GM21390 (cell line): ENCODE results near the gene PRKAG2.

Experiments
- ATAC-seq: cut with Tn5 transposase; IDR thresholded peaks from one replicate; pipeline ENCODE4 v1.9.1; 2021; ENCODE audit not compliant: unreplicated experiment

The PRKAG2 gene

DNA sequence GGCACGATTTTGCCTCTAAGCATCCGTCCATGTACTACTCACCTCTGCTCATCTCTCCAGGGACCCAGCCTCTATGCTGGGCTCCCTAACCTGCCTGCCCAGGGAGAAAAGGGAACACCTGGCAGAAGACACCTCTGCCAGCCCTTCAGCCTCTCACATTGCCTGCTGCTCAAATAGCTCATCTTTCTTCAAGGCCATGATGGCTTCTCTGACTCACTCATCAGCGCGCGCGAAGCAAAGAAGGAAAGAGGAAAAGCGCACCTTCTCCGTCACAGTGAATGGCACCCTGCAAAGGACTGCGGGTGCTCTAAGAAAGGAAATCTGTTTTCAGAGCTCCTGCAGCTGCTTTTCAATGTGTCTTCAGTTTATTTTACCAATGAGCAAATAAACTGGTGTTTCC lies 174.0 kb downstream of the PRKAG2 start:
- no peak for ATAC-seq

DNA sequence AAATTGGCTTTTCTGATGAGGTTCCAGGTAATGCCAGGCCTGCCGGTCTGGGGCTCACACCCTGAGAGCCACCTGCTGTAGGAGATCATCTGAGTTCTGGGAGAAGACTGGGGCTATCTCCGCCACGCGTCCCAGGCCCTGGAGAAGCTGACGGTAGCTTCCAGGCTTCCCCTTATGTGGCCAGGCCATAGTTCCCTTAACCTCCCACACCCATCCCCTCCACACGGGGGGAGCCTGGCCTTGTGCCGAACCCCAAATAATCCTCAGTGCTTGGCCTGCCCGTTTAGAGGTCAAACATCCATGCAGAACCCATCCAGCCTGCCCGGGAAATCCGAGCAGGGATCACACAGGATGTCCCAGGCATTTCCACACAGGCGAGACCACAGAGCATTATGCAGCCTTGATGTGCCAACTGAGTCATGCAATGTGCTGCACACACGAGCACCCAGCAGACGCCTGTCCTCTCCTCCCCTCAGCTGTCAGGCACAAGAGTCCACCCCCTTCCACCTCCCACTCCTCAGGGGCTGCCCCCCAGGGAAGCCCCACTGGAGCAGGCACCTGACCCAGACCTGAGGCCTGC lies 176.2 kb downstream of the PRKAG2 start:
- no peak for ATAC-seq

DNA sequence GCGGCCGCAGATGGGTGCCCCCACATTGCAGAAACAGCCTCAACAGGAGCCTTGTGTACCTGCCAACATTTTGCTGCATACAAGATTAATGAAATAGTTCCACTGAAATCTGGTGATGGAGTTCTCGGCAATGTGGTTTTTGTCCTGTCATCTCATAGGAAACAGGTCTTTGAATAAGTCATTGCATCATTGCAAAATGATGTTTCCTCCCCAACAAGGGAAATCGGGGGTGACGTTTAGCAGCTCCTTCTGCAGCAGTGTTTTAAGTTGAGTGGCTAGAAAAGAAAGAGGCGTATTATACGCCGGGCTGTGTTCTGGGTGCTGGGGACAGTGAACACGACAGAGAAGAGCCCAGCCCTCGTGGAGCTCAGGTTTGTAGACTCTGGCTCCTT lies 177.0 kb downstream of the PRKAG2 start:
- no peak for ATAC-seq

DNA sequence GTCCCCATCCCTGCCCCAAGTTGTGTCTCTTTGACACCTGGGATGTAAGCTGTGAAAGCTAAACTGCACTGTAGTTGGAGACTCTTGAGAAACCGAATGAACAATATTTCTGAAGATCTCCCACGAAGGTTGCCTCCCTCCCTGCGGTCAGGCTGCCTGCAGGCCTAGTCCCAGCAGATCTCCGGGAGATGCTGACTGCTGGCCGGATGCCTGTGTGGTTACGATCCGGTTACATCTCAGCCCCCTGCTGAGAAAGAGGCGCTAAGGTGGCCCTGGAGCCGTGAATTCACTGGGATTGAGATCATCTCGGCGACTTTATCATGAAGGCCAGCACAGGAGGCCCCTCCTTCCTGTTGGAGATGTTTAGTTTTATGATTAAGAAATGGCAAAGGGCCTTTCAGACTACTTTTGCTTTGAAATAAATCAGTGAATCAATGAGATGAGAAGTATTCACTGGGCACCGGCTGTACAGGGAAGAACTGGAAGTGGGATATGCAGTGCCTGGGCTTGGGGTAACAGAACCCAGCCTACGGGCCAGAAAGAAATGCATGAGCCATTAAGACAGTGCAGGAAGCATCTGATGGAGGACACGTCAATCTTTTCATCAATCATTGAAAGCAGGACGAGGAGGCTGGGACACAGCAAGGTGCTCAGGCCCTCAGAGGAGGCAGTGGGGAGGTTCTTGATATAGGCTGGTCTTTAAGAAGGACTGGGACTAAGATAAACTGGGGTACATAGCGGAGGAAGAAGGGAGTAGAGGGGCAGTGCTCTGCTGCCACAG lies 177.6 kb downstream of the PRKAG2 start:
- ATAC-seq, result no peak

DNA sequence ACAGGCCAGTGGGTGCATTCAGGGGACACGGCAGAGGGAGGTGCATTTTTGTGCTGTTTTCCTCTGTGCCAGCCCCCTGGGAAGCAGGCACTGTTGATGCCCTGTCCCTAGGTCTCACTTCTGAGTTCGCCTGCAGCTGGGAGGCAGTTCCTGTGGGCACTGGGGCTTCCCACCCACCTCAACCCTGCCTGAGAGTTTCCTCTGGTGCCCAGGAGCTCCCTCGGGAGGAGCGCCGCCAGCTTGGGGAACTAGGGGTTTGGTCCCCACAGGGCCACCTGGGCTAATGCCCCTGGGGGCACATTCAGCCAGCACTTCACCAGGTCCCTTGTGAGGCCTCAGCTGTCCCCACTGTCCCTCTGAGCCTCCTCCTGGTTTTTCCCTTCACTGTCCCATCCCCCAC lies 179.0 kb downstream of the PRKAG2 start:
- no peak for ATAC-seq

DNA sequence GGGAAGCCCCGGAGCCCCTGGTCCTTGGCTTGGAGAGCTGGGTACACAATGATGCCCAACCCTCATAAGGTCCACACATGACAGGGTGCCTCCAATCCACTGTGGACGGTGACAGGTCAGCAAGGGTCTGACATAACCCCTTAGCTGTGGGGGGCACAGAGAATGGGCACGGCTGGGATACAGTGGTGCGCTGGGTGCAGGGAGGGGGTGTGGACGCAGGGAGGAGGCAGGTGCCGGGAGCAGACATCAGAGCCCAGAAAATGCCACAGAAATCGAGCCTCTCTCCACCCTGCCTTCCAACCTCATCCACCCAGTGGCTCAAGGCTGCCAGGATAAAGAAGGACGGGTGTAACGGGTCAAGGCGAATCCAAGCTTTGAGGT lies 179.4 kb downstream of the PRKAG2 start:
- ATAC-seq, result no peak

DNA sequence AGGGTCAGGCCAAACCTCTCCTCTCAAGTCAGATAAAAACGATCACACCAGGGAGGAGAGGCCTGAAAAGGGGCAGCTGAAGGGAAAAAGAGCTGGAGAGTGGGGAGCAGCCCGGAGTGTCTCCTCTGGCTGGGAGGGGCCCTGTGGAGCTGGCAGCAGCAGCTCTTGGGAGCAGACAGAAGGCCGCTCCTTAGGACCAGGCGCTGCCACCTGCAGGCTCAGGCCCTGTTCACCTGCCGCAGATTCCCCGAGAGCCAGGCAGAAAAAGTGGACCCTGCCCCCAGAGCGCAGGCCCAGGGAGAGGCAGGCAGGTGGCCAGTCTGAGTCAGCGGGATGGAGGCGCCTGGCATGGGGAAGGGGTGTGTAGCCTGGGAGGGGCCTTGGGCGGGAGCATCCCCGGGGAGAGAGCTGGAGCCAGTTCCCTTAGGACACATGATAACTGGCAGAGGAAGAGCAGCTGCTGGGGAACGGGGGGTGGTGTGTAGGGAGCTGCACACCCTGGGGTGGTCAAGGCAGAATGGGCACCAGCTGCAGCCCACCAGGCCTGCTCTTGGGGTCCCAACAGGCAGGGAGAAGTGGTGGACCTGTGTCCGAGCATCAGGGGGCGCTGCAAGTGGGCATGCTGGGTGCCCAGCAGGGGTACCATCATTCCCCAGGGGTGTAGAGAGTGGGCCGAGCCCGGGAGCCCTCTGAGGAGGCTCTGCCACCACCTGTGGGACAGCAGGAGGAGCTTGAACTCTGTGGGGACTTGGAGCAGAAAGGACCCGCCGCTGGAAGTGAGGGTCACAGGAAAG lies 180.0 kb downstream of the PRKAG2 start:
- no peak for ATAC-seq

DNA sequence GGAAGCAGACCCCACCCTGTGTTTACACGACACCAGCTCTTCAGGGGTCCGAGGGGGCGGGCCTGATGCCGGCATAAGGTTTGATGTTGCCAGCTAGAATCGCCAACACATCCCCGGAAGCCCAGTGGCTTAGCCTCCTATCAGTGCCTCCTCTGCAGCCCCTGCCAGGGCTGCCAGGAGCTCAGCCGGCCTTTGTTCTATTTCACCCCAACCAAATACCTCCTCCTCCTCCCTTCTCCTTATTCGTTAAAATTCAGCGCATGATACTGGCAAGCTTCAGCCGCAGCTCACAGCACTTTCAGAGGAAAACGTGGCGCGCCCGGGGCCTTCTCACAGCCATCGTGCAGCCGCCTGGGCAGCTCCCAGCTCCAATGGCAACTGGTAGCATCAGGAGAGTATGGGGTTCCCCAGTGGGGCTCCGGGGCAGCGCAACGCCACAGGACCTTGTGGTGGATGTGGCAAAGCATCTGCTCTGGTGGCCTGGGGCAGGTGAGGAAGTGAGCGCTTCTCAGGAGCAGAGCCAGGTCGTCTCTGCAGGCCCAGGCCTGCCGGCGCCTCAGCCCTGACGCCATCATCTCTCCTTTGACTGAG lies 180.9 kb downstream of the PRKAG2 start:
- no peak for ATAC-seq

DNA sequence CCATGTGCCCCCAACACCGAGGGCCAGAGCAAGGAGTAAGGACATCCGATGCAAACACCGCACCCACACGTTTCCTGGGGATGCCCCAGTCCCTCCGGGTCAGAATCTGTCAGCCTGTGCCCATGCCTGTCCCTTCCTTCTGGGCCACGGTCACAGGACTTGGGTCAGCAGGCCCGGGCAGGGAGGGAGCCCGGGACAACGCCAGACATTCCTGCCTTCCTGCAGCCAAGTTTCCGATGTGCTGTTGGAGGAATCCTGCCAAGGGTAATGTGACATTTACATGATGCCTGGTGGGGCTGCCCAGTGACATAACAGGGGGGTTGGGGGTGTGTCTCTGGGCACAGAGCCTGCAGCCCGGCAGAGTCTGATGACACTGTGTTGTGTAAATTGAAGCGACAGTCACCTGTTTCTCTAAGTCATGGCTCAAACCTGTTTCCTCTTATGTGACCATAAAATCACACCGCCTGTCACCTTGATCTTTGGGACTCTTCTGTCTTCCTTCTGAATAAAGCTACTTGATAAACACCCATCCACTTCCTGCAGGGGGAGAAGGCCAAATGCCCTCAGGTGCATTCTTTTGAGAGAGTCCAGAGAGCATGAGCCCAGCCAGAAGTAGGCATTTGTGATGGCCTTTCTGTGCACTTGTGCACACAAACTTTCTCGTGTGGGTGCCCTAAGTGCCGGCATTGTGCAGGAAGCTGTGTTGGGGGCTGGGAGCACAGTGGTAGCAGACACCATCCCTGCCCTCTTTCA lies 181.9 kb downstream of the PRKAG2 start:
- no peak for ATAC-seq

DNA sequence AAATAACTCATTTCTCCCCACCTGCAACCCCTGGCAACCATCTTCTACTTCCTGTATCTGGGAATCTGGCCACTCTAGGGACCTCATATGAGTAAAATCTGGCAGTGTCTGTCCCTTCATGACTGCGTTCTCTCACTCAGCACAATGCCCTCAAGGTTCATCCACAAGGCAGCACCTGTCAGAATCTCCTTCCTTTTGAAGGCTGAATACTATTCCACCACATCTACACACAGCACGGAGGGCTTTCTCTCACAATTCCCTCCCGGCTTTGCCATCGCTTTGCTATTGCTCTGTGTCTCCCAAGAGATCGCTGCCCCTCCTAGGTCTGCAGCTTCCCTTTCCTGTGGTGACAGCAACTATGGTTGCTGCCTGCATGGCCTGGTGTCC lies 182.5 kb downstream of the PRKAG2 start:
- ATAC-seq, result no peak

DNA sequence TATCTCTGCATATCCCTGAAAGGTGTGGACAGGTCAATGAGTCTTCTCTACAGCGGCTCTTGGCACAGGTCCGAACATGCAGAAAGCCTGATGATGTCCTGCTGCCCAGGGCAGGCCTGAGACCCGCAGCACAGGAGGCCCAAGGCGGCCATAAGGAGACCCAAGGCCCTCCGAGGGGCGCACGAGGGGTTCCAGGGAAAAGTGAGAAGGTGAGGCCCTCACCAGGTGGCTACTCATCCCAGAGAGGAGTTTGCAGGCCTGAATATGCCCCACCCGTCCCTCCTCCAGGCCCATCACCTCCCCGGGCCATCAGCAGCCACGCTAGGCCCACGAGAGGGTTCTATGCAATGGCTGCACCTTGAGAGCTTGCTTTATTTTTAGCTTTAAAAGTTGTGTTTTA lies 183.8 kb downstream of the PRKAG2 start:
- ATAC-seq, result no peak

DNA sequence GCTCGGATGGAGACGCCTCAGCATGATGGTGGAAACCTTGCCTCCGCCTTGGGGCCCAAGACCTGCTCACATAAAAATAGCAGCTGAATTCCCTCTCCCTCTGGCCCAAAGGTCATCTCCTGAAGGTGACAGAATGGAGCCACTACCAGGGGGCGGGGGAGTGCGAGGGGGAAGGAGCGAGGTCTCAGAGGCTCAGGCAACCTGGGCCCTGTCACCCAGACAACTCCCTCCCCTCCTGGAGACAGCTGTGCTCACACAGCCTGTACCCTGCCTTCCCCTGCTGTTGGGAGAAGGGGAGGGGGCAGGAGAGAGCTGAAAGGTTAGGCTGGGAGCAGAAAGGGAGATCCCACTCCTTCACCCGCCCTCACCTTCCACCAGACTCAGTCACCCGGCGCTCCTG lies 184.2 kb downstream of the PRKAG2 start:
- ATAC-seq, result no peak

DNA sequence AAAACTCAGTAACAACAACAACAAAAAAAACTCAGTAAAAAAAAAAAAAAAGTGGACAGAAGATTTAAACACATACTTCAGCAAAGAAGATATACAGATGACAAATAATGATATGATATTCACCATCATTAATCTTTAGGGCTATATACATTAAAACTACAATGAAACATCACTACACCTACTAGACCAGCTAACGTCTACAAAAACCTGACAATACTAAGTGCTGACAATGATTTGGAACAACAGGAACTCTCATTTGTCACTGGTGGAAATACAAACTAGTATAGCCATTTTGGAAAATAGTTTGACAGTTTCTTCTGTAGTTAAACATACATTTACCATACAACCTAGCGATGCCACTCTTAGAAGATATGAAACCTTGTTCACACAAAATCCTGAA lies 185.5 kb downstream of the PRKAG2 start:
- no peak for ATAC-seq

DNA sequence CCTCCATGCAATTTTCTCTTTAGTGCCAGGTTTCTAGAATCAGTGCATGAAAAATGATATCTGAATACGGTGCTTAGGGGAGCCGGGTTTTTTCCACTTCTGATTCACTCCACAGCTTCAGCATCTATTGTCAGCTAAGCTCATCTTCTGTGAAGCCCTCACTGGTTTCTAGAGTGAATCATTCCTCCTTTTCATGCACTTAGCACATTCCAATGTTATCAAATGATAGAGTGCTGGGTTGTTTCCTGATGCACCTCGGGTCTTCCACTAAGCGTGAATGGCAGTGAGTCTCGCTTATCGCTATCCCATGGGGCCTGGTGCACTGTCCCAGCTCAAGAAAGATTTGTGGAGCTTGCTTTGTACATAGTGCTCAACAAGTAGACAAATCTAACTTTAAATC lies 186.3 kb downstream of the PRKAG2 start:
- no peak for ATAC-seq

DNA sequence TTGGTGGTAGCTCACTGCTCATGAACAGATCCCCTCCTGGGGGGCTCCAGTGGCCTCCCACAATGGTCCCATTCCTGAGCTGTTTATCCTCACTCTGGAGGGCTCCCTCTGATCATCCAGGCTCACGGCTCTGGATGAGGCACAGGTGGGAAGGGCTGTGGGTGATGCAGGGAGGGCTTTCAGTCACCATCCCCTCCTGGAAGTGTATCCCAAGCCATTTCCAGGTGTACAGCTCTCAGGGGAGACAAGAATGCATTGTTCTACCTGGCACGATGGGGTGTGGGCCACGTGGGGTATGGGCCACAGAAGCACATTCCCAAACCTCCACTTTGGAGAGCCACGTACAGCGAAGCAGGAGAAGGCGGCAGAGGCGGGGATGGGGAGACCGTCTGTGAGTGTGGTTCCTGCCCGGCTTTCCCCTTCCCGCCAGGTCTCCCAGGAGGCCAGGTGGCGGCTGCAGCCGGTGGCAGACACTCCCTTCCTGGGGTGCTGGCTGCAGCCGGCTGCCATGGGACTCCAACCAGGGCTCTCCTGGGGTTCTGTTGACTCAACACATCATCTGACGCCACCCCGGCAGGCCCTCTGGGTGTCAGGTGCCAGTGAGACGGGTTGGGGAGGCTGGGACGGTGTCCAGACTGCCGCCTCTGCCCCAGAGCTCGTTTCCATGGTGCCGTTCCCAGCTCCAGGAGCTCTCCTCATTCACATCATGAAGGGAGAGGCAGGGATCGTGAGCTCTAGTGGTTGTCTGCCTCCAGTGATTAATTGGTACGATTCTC lies 187.5 kb downstream of the PRKAG2 start:
- no peak for ATAC-seq

DNA sequence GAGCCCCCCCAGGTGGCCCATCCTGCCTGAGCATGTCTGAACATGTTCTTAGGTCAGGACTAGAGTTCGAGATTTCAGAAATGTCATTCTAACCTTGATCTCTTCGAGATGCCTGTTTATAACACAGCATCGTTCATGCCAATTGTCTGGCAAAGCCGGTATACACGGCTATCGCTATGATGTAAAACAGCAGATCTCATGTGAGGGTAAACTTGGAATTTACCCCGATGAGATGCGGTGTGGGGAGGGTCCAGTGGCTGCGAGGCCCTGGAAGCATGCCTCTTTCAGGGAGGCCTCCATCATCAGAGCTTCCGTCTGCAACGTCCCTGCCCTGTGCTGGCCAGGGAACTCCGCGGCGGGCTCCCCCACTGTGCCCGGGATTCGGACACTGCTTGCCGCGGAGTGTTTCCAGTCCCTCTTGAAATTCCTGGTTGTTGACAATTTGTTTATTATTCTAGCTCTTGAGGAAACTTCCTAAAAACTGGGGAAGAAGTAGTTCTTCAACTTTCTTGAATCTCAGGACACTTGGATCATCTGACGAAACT lies 188.6 kb downstream of the PRKAG2 start:
- ATAC-seq, result no peak

DNA sequence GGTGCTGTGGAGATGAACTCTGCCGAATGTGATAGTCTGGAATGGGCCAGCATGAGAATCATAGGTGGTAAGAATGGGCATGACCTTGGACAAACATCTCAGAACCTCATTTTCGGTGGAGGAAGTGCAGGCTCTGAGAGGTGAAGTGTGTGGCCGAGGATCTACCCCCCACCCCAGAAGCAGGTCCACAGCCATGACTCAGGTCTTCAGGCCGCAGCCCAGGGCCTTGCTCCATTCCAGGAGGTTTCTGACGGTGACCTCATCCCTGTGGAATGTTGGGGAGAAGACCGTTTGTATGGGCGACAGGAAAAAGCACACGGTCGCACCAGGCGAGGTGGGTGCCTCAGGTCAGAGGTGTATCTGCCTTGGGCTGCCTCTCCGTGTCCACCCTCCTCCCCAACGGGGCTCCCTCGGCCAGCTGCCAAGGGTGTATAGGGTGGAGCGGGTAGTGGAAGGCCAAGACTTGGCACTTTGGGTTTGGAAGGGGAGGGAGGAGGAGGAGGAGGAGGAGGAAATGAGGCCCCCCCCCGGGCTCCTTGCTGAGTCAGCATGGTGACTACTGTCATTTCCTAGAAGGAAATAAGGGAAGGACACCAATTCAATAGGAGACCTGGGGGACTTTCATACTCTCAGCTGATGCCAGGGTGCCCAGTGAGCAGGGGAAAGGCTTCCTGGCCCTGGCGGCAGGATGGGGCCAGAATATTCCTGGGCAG lies 189.2 kb downstream of the PRKAG2 start:
- ATAC-seq, result no peak

DNA sequence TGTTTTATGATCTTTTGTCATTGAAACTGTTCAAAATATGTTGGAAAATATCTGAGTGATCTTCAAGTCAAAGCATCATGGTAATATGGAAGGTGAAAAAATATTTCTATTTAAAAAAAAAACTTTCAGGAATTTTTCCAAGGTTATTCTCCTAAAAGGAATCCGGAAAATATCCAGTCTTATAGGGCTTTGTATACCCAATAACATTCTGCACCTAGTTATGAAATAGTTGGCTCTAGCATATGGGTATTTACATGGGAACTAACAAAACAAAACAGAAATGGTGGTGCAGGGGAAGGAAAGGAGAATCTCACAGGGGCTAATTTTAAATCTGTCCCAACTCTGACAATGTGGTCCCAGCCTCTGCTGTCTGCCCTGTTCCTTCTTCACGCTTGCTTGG lies 190.1 kb downstream of the PRKAG2 start:
- no peak for ATAC-seq

DNA sequence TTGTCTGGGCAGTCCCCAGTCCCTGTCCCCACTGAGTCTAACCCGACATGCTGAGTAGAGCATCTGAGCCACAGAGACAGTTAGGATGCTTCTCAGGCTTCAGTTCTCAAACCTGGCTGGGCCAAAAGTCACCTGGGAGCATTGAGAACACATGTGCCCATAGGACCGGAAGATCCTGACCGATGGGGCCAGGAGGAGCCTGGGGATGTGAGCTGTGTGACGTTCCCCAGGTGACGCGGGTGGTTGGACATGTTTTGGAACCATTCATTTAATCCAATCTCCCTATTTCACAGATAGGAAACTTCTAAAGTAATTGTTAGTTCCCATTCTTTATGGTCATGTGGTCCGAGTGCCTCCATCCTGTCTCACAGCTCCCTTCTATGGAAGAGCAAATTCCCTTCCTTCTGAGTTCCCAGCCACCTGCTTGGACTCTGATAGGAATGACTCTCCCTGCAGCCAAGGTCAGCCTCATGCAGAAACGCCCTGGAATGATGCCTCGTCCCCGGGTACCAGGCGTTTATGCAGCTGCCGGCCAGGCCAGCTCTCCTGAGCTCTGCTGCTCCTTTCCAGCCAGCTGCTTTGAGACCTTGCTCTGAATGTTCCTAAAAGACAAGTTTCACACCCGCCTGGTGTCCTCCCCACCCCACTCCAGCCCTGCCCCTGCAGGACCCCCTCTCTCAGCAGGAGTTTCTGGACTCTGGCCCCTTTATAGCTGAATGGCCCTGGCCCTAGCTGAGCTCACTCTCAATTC lies 190.7 kb downstream of the PRKAG2 start:
- no peak for ATAC-seq
